Mammary microvascular endothelial cell (primary cell): Measurements from ENCODE around the gene FCHO2. TPM values are rescaled to one million over a fixed set of nuclear protein-coding genes. Genes with fewer than 3 reads are reported as not detected.

ENCODE experiments used
- total RNA-seq: library from RNA; depleted of rRNA; stranded (reverse); fragments of >200 nt; gene quantifications from 2 replicates; pipeline ENCODE4 v1.2.3, GENCODE V29; 2015

The FCHO2 gene, protein sequence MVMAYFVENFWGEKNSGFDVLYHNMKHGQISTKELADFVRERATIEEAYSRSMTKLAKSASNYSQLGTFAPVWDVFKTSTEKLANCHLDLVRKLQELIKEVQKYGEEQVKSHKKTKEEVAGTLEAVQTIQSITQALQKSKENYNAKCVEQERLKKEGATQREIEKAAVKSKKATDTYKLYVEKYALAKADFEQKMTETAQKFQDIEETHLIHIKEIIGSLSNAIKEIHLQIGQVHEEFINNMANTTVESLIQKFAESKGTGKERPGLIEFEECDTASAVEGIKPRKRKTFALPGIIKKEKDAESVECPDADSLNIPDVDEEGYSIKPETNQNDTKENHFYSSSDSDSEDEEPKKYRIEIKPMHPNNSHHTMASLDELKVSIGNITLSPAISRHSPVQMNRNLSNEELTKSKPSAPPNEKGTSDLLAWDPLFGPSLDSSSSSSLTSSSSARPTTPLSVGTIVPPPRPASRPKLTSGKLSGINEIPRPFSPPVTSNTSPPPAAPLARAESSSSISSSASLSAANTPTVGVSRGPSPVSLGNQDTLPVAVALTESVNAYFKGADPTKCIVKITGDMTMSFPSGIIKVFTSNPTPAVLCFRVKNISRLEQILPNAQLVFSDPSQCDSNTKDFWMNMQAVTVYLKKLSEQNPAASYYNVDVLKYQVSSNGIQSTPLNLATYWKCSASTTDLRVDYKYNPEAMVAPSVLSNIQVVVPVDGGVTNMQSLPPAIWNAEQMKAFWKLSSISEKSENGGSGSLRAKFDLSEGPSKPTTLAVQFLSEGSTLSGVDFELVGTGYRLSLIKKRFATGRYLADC
- total RNA-seq: 10.6 and 12.2 TPM in 2 replicates

GRCh38 chr5:72955768-72956323 lies at the start of gene FCHO2:
Gene FCHO2, plus strand, starts transcription at chr5:72956041. Its CDS starts 56 bp downstream, at chr5:72956097.

GRCh38 chr5:73120222-73121118 lies 164.6 kb downstream of the FCHO2 start, which contains the start of gene TMEM171:
Gene TMEM171, plus strand, starts transcription at chr5:73120575. Its CDS starts 2,799 bp downstream, at chr5:73123374.

Other genes starting within 250 kb of the FCHO2 start
- gene TNPO1, start 139.4 kb upstream of the FCHO2 start, total RNA-seq: 197 and 243 TPM in 2 replicates
- gene TMEM171, start 164.5 kb downstream of the FCHO2 start, total RNA-seq: 16.9 and 17.6 TPM in 2 replicates
- gene TMEM174, start 217.2 kb downstream of the FCHO2 start, total RNA-seq: not detected in 2 replicates